ENCODE data around the gene STXBP4. TPM values are rescaled to one million over a fixed set of nuclear protein-coding genes. Genes with fewer than 3 reads are reported as not detected.

Gene STXBP4
- total RNA-seq, 1 donor: 5.4 TPM

GRCh38 chr17:55174133-55174532 is 205.6 kb downstream of the STXBP4 start:
- Histone ChIP-seq H3K9me3 (ENCODE audit: low read depth, low read length) (no peaks in the 10 kb centered on the region), H3K4me1 (ENCODE audit: insufficient read depth, low read length) (no peaks in the 10 kb centered on the region), H3K27me3 (ENCODE audit: insufficient read depth, low read length) (no peaks in the 10 kb centered on the region), H3K4me3 (ENCODE audit: low read length) (no peak overlapping the region)

GRCh38 chr17:55175788-55176427 is 207.3 kb downstream of the STXBP4 start:
- Histone ChIP-seq H3K27me3 (ENCODE audit: insufficient read depth, low read length) (no peaks in the 10 kb centered on the region), H3K9me3 (ENCODE audit: low read depth, low read length) (no peaks in the 10 kb centered on the region), H3K4me3 (ENCODE audit: low read length) (no peak overlapping the region), H3K4me1 (ENCODE audit: insufficient read depth, low read length) (no peaks in the 10 kb centered on the region)

GRCh38 chr17:55177159-55177854 is 208.7 kb downstream of the STXBP4 start:
- Histone ChIP-seq H3K4me1 (ENCODE audit: insufficient read depth, low read length) (no peaks in the 10 kb centered on the region), H3K4me3 (ENCODE audit: low read length) (no peak overlapping the region)

GRCh38 chr17:55177855-55178217 is 209.3 kb downstream of the STXBP4 start:
- Histone ChIP-seq H3K9me3 (ENCODE audit: low read depth, low read length) (no peaks in the 10 kb centered on the region), H3K27me3 (ENCODE audit: insufficient read depth, low read length) (no peaks in the 10 kb centered on the region), H3K4me3 (ENCODE audit: low read length) (no peak overlapping the region), H3K4me1 (ENCODE audit: insufficient read depth, low read length) (no peaks in the 10 kb centered on the region)

More at GRCh38 chr17:55177159-55177854, 208.7 kb downstream of the STXBP4 start:
- Histone ChIP-seq H3K27me3 (ENCODE audit: insufficient read depth, low read length) (no peaks in the 10 kb centered on the region), H3K9me3 (ENCODE audit: low read depth, low read length) (no peaks in the 10 kb centered on the region)

- Histone ChIP-seq H3K27me3 (ENCODE audit: insufficient read depth, low read length) (no peaks in the 10 kb centered on the region), H3K4me3 (ENCODE audit: low read length) (no peak overlapping the region), H3K4me1 (ENCODE audit: insufficient read depth, low read length) (no peaks in the 10 kb centered on the region), H3K9me3 (ENCODE audit: low read depth, low read length) (no peaks in the 10 kb centered on the region)
Measured at GRCh38 chr17:55186937-55187770, 218.6 kb downstream of the STXBP4 start.

GRCh38 chr17:55190748-55191147 is 222.2 kb downstream of the STXBP4 start:
- H3K27me3 ChIP-seq (ENCODE audit: insufficient read depth, low read length): no peaks in the 10 kb centered on the region
- H3K4me1 ChIP-seq (ENCODE audit: insufficient read depth, low read length): no peaks in the 10 kb centered on the region
- no peak overlapping the region for H3K4me3 ChIP-seq (ENCODE audit: low read length)
- H3K9me3 ChIP-seq (ENCODE audit: low read depth, low read length): no peaks in the 10 kb centered on the region

- Histone ChIP-seq H3K4me3 (ENCODE audit: low read length) (no peak overlapping the region), H3K9me3 (ENCODE audit: low read depth, low read length) (no peaks in the 10 kb centered on the region), H3K27me3 (ENCODE audit: insufficient read depth, low read length) (no peaks in the 10 kb centered on the region)
Measured at GRCh38 chr17:55198690-55199370, 230.3 kb downstream of the STXBP4 start.

GRCh38 chr17:55200904-55201303 is 232.3 kb downstream of the STXBP4 start:
- no peaks in the 10 kb centered on the region for H3K9me3 ChIP-seq (ENCODE audit: low read depth, low read length)
- H3K4me1 ChIP-seq (ENCODE audit: insufficient read depth, low read length): no peaks in the 10 kb centered on the region
- H3K4me3 ChIP-seq (ENCODE audit: low read length): no peak overlapping the region
- H3K27me3 ChIP-seq (ENCODE audit: insufficient read depth, low read length): no peaks in the 10 kb centered on the region

More at GRCh38 chr17:55198690-55199370, 230.3 kb downstream of the STXBP4 start:
- H3K4me1 ChIP-seq (ENCODE audit: insufficient read depth, low read length): no peaks in the 10 kb centered on the region

- H3K27me3 ChIP-seq (ENCODE audit: insufficient read depth, low read length): no peaks in the 10 kb centered on the region
- no peaks in the 10 kb centered on the region for H3K9me3 ChIP-seq (ENCODE audit: low read depth, low read length)
- no peaks in the 10 kb centered on the region for H3K4me1 ChIP-seq (ENCODE audit: insufficient read depth, low read length)
- no peak overlapping the region for H3K4me3 ChIP-seq (ENCODE audit: low read length)
Measured at GRCh38 chr17:55201308-55201932, 232.9 kb downstream of the STXBP4 start.

- Histone ChIP-seq H3K9me3 (ENCODE audit: low read depth, low read length) (no peaks in the 10 kb centered on the region), H3K4me1 (ENCODE audit: insufficient read depth, low read length) (no peaks in the 10 kb centered on the region), H3K27me3 (ENCODE audit: insufficient read depth, low read length) (no peaks in the 10 kb centered on the region), H3K4me3 (ENCODE audit: low read length) (no peak overlapping the region)
Measured at GRCh38 chr17:55202896-55203295, 234.3 kb downstream of the STXBP4 start.

- H3K4me3 ChIP-seq (ENCODE audit: low read length): no peak overlapping the region
- H3K4me1 ChIP-seq (ENCODE audit: insufficient read depth, low read length): no peaks in the 10 kb centered on the region
- H3K9me3 ChIP-seq (ENCODE audit: low read depth, low read length): no peaks in the 10 kb centered on the region
- H3K27me3 ChIP-seq (ENCODE audit: insufficient read depth, low read length): no peaks in the 10 kb centered on the region
Measured at GRCh38 chr17:55208078-55208812, 239.7 kb downstream of the STXBP4 start.

GRCh38 chr17:55210292-55210691 is 241.7 kb downstream of the STXBP4 start:
- H3K9me3 ChIP-seq (ENCODE audit: low read depth, low read length): no peaks in the 10 kb centered on the region
- H3K4me1 ChIP-seq (ENCODE audit: insufficient read depth, low read length): no peaks in the 10 kb centered on the region
- no peak overlapping the region for H3K4me3 ChIP-seq (ENCODE audit: low read length)
- no peaks in the 10 kb centered on the region for H3K27me3 ChIP-seq (ENCODE audit: insufficient read depth, low read length)

GRCh38 chr17:55212880-55213279 is 244.3 kb downstream of the STXBP4 start:
- Histone ChIP-seq H3K4me3 (ENCODE audit: low read length) (no peak overlapping the region), H3K4me1 (ENCODE audit: insufficient read depth, low read length) (no peaks in the 10 kb centered on the region), H3K9me3 (ENCODE audit: low read depth, low read length) (no peaks in the 10 kb centered on the region), H3K27me3 (ENCODE audit: insufficient read depth, low read length) (no peaks in the 10 kb centered on the region)

- no peak overlapping the region for H3K4me3 ChIP-seq (ENCODE audit: low read length)
- H3K9me3 ChIP-seq (ENCODE audit: low read depth, low read length): no peaks in the 10 kb centered on the region
- no peaks in the 10 kb centered on the region for H3K4me1 ChIP-seq (ENCODE audit: insufficient read depth, low read length)
- no peaks in the 10 kb centered on the region for H3K27me3 ChIP-seq (ENCODE audit: insufficient read depth, low read length)
Measured at GRCh38 chr17:55215711-55216110, 247.1 kb downstream of the STXBP4 start.
